Measurements from ENCODE around the gene PHF13.

Gene PHF13

DNA sequence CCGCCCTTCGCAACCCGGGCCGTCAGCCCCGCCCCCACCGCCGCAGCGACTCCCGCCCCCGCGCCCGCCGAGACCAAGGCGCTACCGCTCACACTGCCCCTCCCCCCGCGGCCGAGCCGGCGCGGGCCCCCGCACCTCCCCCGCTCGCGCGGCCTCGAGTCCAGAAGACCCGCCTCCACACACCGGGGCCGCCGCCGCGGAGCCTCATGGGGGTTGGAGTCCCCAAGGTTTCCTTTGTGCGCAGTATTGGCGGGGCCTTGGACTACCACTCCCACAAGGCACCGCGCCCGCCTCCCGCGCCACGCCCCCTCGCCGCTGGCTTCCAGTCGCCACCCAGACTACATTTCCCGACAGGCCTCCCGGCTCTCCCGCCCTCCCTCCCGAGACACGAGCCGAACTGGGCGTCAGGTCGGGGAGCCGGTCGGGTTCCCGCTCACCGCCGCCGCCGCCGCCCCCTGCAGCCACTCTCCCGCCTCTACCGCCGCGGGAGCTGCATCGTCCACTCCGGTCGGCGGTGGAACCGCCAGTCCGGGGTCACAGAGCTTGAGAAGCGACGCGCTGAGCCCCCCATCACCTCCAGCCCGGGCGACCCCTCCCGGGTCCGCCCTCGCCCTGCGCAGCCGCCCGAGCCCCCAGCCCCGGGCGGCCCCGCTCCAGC, at the start of gene PHF13:
Gene PHF13 (plus strand): TSS at position 371 of the 658 bp plus-strand sequence. CDS start 336 bp downstream, outside the sequence.
- ChIA-PET CTCF (no interaction called here), POLR2A (interaction anchor here (1.0 to 1.5 kb wide), 2 partner anchors 9 to 11 kb away, joined by 3 to 8 read pairs; no protein-coding TSS in a partner anchor)
- DNase-seq (ENCODE audit: low read depth, low spot score), result peak; percentile 88
- peak within 1 kb of the TSS; percentile 85 for H3K4me3 ChIP-seq (ENCODE audit: low read depth, low read length)
- TF ChIP-seq CTCF (IDR thresholded peaks at IDR 0.05; ENCODE audit: insufficient read depth, low read length, missing control alignments), result no peak

- TF ChIP-seq CTCF (IDR thresholded peaks at IDR 0.05; ENCODE audit: insufficient read depth, low read length, missing control alignments), result no peak
- ChIA-PET CTCF (interaction anchor here (4.3 kb wide), 1 partner anchor 15 kb away, joined by 32 read pairs; the partner anchor contains the start of genes NOL9 and TAS1R1), POLR2A (no interaction called here)
- DNase-seq (ENCODE audit: low read depth, low spot score), result no peak
- no peak overlapping the region for H3K4me3 ChIP-seq (ENCODE audit: low read depth, low read length)
Measured at GRCh38 chr1:6569033-6569432, 44.5 kb upstream of the PHF13 start.

DNA sequence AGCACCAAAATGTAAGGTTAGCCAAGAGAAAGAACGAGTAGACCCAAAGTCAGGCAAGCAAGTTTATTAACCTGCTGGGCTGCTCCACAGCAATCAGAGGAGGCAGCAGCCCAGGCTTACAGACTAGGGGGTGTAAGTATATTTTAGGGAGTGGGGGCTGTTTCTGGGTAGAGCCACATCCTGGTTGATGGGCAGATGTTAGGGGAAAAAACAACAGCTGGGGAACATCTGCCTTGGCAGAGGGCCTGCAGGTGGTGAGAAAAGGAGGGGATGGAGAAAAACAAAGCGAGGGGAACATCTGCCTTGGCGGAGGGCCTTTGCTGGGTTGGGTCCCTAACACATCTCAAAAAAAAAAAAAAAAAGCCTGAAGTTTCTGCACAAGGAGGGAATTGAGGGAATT, 43.4 kb upstream of the PHF13 start:
- ChIA-PET POLR2A (no interaction called here), CTCF (interaction anchor here (4.3 kb wide), 1 partner anchor 16 kb away, joined by 32 read pairs; the partner anchor contains the start of genes NOL9 and TAS1R1)
- no peak for DNase-seq (ENCODE audit: low read depth, low spot score)
- TF ChIP-seq CTCF (IDR thresholded peaks at IDR 0.05; ENCODE audit: insufficient read depth, low read length, missing control alignments), result no peak
- no peak overlapping the region for H3K4me3 ChIP-seq (ENCODE audit: low read depth, low read length)

DNA sequence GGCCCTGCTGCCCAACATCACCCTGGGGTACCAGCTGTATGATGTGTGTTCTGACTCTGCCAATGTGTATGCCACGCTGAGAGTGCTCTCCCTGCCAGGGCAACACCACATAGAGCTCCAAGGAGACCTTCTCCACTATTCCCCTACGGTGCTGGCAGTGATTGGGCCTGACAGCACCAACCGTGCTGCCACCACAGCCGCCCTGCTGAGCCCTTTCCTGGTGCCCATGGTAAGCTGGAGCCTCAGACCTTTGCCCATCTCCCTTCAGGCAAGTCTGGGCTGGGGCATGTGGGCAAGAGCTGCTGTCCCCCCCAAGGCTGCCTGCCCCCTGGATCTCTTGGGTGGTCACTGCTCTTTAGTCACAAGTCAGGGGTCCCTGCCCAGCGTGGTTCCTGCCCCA, 42.5 kb upstream of the PHF13 start:
- ChIA-PET CTCF (interaction anchor here (4.3 kb wide), 1 partner anchor 17 kb away, joined by 32 read pairs; the partner anchor contains the start of genes NOL9 and TAS1R1), POLR2A (no interaction called here)
- H3K4me3 ChIP-seq (ENCODE audit: low read depth, low read length), result no peak overlapping the region
- no peak for DNase-seq (ENCODE audit: low read depth, low spot score)
- no peak for TF ChIP-seq CTCF (IDR thresholded peaks at IDR 0.05; ENCODE audit: insufficient read depth, low read length, missing control alignments)

DNA sequence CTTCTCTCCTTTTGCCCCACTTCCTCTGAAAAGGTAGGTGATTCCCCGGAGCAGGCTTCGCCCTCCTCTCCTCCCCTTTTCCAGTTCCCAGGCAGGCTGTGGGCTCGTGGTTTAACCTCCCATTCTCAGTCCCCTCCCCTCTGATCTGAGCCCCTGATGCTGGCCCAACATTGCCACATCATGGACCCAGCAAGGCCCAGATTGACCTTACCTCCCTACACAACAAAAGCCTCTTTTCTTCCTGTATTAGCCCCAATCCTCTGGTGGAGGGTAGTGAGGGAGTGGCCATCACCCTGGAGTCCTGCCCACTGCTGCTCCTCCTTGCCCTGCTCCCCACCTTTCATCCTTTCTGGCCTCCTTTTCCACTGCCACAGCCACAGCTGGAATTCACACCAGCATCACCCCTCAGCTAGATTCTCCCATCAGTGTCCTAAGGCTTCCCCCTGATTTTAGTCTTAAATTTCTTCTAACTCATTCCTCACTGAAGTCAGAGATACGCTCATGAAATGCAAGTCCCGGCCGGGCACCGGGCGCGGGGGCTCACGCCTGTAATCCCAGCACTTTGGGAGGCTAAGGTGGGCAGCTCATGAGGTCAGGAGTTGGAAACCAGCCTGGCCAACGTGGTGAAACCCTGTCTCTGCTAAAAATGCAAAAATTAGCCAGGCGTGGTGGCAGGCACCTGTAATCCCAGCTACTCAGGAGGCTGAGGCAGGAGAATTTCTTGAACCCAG, 40.7 kb upstream of the PHF13 start:
- ChIA-PET POLR2A (interaction anchor here (1.2 kb wide), 1 partner anchor 18 kb away, joined by 3 read pairs; the partner anchor contains the start of gene TAS1R1), CTCF (interaction anchor here (1.2 to 2.4 kb wide), 2 partner anchors 18 to 84 kb away, joined by 3 to 10 read pairs; partner anchors contain the start of genes NOL9 and TAS1R1)
- no peak for TF ChIP-seq CTCF (IDR thresholded peaks at IDR 0.05; ENCODE audit: insufficient read depth, low read length, missing control alignments)

More for the DNA sequence above, 40.7 kb upstream of the PHF13 start:
- H3K4me3 ChIP-seq (ENCODE audit: low read depth, low read length), result no peak overlapping the region
- no peak for DNase-seq (ENCODE audit: low read depth, low spot score)
